Myocyte (in vitro differentiated cells): ENCODE measurements around the gene OLFML2A. TPM values are rescaled to one million over a fixed set of nuclear protein-coding genes. Genes with fewer than 3 reads are reported as not detected.

Source experiments
- total RNA-seq: library from RNA; depleted of rRNA; stranded (reverse); fragments of >200 nt; gene quantifications from 2 replicates; pipeline ENCODE4 v1.2.3, GENCODE V29; 2014

Gene OLFML2A
- total RNA-seq, 1 donor from 2014 or later = 253 TPM

Other genes with a start within 250 kb of the OLFML2A start
- 1.9 and 2.1 TPM in 2 replicates for gene NR6A1, start 5.8 kb upstream of the OLFML2A start, total RNA-seq
- gene WDR38, start 76.3 kb downstream of the OLFML2A start, total RNA-seq = 0.16 TPM in 1 of 2 replicates, not detected in the other
- 1,729 and 2,407 TPM in 2 replicates for gene RPL35, start 84.8 kb downstream of the OLFML2A start, total RNA-seq
- 31.7 and 32.2 TPM in 2 replicates for gene ARPC5L, start 85.0 kb downstream of the OLFML2A start, total RNA-seq
- gene GOLGA1, start 163.9 kb downstream of the OLFML2A start, total RNA-seq = 15.3 and 17.3 TPM in 2 replicates